GM21576 (cell line): ENCODE results near the gene FADS3.

Experiments used
- ATAC-seq: cut with Tn5 transposase; IDR thresholded peaks from one replicate; pipeline ENCODE4 v1.9.1; 2021; ENCODE audit warnings: mild to moderate bottlenecking, moderate library complexity; ENCODE audit not compliant: unreplicated experiment

Gene FADS3

DNA sequence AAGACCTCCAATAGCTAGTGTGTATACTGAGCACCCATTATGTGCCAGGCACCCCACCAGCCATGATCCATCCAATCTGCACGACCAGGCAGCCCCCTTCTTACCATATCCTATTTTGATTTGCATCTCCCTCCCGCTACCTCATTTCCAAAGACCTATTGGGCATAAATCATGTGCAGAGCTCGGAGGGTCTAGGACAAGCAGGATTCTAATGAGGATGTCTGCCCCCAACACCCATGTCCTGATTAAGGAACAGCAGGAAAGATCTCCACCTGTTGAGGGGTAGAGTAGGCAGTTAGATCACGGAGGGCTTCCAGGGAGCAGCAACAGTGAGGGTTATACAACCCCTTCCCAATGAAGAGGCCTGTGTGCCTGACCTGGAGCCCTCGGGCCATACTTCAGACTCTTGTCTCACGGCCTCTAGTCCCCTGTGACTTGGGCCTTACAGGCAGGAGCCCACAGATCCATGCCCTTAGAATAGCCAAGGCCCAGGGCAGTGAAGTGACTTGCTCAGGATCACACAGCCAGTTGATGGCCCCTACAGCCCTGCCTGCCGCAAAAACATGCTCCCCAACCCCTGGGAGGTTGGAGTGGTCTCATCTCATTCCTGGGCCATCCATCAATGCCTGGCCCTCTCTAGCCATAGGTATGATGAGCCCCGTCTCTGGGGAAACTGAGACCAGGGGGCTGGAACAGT, 22.5 kb upstream of the FADS3 start:
- ATAC-seq = no peak

- no peak for ATAC-seq
Measured at GRCh38 chr11:61912991-61913698, 21.8 kb upstream of the FADS3 start.

GRCh38 chr11:61912530-61912898, 21.2 kb upstream of the FADS3 start:
- no peak for ATAC-seq

DNA sequence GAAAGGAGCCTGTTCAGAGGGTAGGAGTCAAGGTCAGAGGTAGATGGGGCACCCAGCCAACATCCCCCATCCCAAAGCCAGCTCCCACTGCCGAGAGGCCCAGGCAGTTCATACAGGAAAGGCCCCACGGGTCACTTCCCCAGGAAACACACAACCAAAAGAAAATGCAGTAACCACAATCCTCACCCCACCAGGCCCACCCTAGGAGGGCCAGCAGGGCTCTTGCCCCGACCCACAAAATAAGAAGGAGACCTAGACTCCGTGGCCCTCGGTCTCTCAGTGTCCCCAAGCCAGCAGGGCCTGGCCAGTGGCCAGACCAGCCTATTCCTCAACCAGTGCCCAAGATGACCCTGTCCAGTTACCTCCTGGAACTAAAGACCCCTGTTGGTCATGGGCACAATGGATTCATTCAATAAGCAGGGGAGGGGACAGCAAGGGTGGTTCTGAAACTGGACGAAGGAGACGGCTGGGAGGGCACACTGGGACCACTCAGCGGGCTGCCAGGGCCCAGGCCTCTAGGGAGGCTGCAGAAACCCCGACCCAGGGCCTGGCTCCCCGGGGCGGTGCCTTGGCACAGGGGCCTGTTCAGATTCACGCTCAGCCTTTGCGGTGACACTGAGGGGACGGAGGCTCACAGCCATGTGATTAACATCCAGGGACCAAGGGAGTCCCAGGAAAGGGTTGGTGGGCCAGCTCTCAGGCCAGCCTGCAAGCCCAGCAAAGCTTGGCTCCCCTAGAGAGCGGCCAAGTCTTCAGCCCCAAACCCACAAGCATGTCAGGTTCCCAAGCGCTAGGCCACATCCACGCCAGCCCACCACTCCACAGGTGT, 20.6 kb upstream of the FADS3 start:
- no peak for ATAC-seq

DNA sequence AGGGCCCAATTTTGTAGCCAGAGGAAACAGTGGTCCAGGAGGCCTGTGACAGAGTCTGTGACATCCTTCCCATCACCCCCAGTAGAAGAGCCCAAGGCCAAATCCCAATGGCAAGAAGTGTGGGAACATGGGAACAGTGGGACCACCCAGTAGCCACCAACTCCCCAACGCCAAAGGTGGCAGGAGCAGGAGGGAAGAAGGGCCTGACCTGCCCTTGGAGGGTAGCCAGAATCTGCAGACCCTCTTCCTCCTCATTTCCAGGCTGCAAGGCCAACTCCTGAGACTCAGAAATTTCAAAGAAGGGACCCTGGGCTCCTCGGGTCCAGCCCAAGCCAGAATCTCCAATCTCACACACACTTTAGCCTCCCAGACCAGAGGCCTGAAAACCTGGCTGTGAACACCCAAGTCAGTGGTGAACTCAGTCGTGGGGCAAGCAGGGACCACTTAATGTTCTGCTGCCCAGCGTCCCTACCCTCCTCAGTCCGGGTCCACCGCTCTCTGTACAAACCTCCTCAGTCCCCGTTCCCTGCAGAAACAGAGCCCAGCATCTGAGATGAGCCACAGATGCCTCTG, 19.9 kb upstream of the FADS3 start:
- ATAC-seq = no peak

GRCh38 chr11:61910187-61911127, 19.1 kb upstream of the FADS3 start:
- ATAC-seq = no peak

- ATAC-seq = no peak
Measured at GRCh38 chr11:61908730-61909316, 17.5 kb upstream of the FADS3 start.

GRCh38 chr11:61907871-61908729, 16.8 kb upstream of the FADS3 start:
- no peak for ATAC-seq

DNA sequence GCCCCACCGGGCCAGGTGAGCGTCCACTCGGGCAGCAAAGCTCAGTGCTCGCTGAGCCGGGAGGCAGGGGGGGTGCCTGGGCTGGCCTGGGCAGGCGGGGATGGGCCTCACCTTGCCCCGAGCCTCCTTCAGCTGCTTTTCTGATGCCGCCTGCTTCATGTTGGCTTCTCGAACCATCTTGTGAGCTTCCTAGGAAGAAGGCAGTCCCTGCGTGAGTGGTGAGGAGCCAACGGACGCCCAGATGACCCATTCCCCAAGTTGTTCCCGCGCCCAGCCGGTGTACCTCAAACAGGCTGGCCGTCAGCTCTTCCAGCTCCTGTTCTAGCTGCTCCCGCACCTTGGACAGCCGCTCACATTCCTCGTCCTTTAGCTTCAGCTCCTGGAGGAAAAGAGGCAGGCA, 15.9 kb upstream of the FADS3 start:
- ATAC-seq = no peak

DNA sequence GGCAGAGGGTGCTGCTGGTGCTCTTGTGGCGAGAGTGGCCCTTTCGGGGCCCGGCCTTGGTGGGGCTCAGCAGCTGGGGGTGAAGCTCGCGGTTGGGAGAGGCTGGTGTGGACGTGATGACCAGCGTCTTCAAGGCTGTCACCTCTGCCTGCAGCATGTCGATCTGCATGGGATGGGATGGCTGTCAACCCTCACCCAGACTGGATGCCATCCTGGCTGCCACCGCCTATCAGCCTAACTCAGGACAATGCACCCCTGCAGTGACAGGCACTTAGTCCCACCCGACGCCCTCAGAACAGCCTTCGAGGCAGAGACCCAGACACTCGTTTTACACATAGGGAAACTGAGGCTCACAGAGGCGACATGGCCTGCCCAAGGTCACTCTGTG, 15.2 kb upstream of the FADS3 start:
- no peak for ATAC-seq

- no peak for ATAC-seq
Measured at GRCh38 chr11:61905801-61906521, 14.6 kb upstream of the FADS3 start.

- no peak for ATAC-seq
Measured at GRCh38 chr11:61905067-61905696, 13.8 kb upstream of the FADS3 start.

DNA sequence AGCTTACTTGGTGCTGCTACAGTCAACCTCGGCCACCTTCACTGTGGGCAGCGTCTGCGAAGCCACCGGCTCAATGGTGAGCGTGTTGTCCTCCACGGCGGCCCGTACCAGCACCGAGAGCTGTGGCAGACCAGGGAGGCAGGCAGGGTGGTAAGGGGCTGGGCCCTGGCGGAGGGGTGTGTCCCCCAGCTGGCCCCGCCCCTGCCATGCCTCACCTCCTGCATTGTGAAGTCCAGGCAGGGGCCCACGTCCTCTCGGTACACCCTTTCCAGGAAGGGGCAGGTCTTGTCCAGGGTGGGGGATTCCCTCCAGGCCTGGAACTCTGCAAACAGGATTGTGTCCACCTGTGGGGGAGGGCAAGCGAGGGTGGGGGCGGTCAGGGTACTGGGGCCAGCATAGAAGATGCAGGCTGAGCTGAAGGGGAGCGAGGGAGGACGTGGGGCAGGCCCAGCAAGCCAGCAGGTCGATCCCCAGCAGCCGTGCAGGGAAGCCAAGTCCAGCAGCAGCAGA, 13.2 kb upstream of the FADS3 start:
- ATAC-seq = no peak

- ATAC-seq = no peak
Measured at GRCh38 chr11:61903845-61904244, 12.5 kb upstream of the FADS3 start.

DNA sequence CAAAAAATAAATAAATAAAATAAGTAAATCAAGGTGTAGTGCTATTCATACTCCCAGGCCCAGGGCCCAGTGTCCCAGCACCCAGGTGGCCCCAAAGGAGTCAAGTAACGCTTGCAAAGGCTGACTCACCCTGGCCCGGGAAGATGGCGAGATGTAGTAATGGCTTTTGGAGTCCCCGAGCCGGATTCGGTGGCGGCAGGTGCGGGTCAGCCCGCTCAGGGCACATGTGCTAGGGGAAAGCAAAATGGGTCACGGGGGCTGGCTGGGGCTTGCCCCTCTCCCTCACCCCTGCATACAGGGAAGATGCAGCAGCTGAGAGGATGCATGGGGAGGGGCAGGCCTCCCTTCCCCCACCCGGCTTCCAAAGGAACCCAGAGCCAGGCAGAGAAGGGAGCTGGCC, 11.0 kb upstream of the FADS3 start:
- ATAC-seq = no peak

- no peak for ATAC-seq
Measured at GRCh38 chr11:61901397-61901796, 10.1 kb upstream of the FADS3 start.

GRCh38 chr11:61900251-61900650, 8.9 kb upstream of the FADS3 start:
- no peak for ATAC-seq
